Bone marrow (tissue), 2 donors: ENCODE measurements around the gene CABS1.

ENCODE experiments used
- DNase-seq, 2 donors: peaks; one replicate each; lab custom pipeline; 2025; lab: John Stamatoyannopoulos, UW

The CABS1 gene

DNA sequence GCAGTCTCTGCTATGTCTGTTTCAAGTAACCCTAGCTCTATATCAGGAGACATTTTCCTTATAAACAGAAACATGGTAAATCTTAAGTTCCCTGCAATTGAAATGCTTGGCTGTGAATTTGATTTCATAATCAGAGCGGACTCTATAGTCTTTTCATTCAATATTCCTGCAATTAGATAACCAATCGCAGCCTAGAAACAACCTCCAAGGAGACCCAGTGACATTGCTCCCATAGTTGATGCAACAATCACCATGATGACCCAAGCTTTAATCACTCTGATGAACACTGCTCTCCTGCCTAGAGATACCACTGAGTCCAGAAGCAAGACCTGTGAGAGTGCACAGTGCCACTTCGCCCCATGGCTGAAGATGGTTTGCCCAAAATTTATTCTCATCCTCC, at the start of gene CABS1:
CABS1 (plus strand) TSS at position 301 of the 400 bp plus-strand sequence; CDS start at position 360, 59 bp downstream.
- no peak for DNase-seq

DNA sequence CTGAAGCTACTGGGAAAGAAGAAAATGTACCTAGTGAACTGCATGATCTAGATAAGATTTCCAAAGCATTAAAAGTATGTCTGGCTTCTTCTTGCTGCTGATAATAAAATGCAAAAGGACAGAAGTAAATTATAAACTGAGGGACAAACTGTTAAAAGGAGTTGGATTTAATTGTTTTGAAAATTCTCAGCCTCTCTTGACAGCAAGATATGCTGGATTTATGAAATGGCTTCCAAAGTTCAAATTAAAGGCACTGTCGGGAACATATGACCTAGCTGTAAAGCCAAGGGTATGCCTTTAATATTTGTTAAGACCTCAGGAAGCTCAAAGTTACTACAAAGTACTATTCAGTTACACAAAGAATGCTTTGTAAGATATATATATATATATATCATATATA, 46.1 kb upstream of the CABS1 start:
- DNase-seq, result no peak

DNA sequence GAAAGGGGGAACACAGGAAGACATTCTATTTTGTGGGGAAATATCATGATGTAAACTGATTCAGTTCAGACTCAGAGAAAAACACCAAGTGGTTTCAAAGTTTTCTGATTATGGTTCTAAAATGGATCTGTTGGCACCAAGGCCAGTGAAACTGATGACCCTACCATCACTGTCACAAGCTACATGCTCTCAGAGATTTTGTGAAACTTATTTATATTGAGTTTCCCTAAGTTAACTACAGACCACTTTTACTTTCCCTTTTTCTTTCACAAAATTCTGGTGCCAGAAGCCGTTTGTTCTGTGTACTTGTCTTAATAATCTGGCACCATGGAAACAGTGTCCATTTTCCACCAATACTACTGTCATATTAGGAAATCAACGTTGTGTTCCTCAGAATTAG, 43.4 kb upstream of the CABS1 start:
- no peak for DNase-seq

DNA sequence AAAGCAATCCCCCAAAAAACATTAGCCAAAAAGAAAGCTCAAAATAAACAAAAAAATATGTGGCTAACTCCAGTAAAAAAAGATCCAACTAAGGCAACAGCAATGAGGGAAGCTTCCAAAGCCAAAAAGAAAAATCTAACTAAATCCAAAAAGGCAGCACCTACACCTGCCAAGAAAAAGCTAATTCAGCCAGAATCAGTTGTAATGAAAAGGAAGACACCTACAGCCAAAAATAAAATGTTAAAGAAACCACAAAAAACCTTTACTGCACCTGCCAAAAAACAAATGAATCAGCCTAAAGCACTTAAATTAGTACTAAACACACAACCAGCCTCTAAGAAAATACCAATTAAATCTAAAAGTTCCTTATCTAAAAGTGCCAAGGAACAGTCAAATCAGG, 37.2 kb upstream of the CABS1 start:
- no peak for DNase-seq

DNA sequence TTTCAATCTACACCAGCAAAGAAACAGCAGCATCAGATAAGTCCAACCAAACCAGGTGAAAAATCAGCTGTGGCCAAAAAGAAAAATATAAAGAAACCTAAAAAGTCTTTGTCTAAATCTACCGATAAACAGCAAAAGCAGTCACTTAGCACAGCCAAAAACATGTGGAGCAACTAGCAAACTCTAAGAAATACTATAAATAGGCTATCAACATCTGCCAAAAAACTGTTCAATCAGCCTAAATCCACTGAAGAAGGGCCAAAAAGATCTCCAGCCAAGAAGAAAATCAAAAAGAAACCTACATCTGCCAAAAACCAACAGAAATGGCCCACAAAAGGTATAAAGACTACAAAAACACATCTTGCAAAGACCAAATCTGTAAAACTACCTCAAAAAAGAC, 36.7 kb upstream of the CABS1 start:
- DNase-seq, result no peak

DNA sequence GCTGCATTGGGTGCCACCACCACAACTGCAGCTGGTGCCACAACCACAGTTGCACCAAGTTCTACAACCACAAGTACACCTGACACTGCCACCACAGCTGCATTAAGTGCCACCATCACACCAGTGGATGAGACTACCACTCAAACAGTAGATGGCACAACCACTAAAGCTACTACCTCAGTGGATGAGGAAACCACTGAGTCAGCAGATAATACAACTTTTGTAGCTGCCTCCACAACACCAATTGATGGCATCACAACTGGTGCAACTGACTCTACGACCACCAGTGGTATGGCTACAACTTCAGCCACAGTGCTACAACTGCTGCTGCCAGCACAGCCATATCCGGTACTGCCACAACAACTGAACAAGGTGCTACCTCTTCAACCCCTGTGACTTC, 35.1 kb upstream of the CABS1 start:
- no peak for DNase-seq

DNA sequence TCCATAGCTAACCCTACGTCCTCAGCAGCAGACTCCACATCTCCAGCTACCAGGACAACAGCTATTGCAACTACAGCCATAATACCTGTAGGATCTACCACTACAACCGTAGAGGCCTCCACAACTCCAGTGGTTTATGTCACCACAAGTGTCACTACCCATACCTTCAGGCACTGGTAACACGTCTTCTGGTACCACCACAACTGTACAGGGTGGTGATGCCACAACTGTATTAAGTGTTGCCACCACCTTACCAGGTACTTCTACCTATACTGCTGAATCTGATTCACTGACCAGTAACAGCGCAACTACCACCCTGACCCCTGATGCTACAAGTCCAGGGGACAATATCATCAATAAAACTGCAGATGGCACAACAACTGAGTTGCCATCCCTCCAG, 34.6 kb upstream of the CABS1 start:
- DNase-seq, result no peak

DNA sequence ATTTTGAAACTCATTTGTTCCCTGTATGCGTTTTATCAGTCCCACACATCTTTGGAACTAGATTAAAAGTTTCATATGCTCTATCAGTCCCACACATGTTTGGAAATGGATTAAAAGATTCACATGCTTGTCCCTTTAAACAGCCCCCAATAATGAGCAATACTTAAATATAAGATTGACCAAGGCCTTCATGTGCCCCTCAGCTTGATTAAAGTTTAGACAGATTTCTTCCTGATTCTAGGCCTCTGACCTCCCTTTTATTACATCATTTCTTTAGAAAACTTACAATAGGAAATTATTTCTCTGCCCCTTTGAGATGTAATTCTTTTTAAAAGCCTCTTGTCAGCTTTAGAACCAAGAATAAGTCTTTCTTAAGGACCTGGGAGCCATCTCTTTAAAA, 31.7 kb upstream of the CABS1 start:
- DNase-seq, result no peak

DNA sequence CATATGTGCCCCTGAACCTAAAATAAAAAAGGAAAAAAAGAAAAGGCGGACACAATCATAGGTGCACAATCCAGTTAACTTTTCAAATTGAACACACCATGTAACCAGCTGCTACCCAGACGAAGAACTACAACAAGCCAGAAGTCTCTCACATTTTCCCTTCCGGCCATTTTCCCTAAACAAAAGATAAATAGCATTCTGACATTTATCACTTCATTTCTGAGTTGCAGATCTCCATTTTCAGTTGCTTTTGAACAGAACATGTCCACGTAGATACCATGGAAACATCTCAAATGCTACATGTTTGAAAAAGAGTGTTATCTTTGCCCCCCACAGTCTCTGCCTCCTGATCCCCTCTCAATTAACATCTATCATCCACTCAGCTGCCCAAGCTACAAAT, 29.2 kb upstream of the CABS1 start:
- DNase-seq, result no peak

DNA sequence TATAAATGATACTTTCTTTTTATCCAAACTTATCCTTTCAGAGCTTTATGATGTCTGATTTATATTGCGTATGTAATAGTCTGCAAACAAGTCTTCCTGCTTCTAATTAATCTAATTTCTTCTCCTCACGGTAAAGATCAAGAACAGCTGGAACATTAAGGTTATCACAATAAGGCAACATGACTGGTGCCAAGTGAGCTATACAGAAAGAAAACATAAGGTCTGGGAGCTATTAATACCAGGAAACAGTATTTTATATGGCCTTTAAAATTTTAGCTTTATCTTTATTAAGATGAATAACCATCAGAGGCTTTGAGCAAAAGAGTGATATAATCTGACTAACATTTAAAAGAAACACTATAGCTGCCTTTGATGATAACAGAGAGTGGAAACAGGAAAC, 28.7 kb upstream of the CABS1 start:
- no peak for DNase-seq

DNA sequence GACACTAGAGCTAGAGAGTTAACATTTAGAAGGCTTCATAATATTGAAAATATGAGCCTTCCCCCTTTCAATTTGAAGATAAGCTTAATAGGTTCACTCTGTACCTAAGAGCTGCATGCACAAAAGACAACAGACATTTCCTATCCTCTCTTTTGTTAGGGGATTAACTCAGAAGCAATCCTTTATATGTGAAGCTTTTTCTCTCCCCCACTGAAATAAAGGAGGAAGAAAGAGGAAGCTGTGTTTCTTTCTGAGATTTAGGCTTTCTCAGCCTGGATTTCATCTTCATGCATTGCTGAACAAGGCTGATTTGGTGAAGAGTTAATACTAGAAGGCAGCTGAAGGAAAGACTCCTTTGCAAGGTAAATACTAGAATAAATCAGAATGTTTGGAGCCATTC, 21.0 kb upstream of the CABS1 start:
- DNase-seq, result no peak

DNA sequence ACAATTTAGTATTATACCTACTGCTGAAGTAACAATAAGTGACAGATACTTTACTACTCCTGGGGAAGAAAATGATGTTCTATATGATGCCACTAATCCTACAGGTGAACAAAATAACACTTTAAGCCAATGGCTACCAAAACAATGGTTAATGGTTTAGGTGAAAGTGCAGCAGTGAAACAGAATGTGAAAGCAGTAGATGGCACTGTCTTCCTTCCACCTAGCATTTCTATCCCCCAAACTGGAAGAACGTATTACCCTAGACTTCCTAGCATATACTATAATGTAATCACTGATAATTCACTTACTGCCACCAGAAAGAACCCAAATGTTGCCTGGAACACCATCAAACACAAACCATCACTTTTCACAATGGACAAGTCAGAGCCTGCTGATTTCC, 18.9 kb upstream of the CABS1 start:
- no peak for DNase-seq

DNA sequence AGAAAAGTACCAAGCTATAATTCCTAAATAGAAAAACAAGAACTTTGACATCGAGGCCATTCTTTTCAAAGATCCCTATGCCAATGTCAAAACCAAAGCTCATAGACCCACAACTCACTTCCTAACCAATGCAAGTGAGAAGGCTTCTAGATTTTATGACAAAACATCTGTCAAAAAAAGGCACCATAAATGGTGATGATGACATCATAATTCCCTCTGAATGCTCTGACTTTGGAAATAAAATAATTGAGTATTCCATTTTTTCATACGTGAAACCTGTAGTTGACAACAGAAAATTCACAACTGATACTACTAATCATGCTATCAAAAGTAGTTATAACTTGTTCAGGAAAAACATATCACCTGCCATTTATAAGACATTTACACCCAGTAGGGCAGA, 8.7 kb upstream of the CABS1 start:
- DNase-seq, result no peak

DNA sequence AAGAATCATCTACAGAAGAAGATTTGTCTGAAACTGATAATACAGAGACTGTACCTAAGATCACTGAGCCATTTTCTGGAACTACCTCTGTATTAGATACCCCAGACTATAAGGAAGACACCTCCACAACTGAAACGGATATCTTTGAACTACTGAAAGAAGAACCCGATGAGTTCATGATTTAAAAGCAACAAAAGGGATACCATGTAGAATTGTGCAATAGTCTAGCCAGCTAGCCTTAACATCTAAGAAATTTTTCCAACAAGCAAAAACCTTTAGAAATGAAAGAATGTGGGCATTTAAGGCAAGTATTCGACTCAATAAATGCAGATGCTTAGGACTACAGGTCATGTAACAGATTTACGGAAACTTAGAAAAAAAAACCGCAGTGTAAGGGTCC, 1.3 kb downstream of the CABS1 start:
- DNase-seq, result no peak

DNA sequence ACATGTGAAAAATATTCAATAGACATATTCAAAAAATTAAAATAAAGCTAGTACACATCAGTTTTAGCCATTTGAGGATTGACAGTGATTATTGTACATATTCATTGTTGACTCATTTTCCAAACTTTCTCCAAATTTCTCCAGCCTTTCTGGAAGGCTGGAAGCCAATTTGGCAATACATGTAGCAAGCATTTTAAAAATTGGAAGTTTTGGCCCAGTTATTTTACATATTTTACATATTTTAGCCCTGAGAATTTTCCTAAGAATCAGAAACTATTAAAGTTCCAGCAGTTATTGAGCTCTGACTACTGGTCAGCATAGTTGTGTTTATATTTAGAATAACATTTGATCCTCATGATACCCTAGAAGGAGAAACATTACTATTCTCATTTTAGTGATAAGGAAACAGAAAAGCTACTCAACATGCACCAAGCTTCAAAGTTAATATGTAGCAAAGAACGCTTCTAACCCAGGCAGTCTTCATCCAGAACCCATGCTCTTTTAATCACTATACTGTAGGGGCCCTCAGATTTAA, 3.2 kb downstream of the CABS1 start:
- no peak for DNase-seq

DNA sequence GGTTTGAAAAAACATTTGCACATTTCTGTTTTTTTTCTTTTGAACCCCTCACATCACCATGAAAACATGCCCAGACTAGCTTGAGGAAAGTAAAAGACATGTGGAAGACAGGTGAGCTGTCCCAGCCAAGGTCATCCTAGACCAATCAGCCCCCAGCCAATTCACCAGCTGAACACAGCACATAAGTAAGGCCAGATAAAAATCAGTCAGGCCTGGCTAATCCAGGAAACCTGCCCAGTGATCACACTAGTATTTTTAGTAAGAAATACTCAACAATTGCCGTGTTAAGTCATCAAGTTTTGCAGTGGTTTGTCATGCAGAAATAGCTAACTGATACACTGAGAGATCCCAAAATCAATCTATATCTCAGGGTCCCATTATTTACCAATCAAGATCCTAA, 21.4 kb downstream of the CABS1 start:
- DNase-seq, result no peak

DNA sequence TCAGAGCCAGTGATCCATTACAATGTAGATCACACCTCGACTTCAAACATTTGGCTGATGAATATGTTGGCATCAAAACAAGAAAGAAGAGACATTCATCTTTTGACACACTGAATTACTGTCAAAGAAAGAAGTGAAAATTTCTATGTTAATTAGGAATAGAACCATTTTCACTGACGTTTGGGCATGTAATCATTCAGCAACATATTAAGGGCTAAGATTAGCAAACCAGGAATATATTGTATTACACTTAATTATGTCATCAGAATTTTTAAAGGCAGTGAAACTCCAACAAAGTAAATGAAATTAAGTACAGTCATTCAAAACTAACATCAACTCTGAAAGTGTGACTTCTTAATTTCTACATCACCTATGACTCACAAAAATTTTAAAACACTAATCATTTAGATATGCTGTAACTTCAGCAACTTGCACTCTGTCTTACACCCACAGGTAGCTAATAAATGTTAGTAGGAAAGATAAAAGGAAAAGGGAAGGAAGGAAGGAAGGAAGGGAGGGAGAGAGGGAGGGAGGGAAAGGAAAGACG, 24.4 kb downstream of the CABS1 start:
- no peak for DNase-seq

DNA sequence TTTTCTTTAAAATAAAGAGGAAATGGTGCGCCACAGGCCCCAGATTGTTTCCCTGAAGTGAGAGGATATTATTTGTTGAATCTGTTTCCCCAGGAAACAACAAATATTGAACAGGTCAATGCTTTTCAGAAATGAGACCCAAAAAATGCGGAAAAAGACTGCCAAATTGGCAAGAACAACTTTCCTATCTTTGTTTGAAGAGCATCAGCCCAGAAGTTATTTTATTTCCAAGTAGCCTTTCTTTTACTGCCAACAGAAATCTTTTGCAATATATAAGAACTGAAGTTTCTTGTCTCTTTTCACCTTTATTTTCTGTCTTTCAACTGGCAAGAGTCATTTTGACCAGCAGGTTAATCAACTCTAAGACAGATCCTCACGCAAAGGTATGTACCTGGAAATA, 25.7 kb downstream of the CABS1 start, which contains the start of gene SMR3A:
SMR3A (plus strand) TSS at position 301 of the 400 bp plus-strand sequence. CDS start 1,356 bp downstream, outside the sequence.
- DNase-seq, result no peak

DNA sequence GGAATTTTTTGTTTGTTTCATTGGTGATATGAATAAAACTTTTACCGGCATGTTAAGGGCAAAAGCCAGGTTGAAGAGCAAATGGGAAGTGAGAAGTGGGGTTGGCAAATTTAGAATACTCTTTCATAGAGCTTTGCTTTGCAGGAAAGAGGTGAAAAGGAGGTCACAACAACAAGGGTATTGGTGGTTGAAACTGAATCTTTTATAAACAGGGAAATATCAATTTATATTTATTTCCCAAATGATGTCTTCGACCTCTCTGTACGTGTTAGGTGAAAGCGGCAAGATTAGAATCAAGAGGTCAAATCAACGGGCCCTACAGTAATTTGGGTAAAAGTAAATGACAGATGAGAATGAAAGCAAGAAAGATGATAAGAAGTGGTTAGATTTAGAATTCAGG, 29.2 kb downstream of the CABS1 start:
- no peak for DNase-seq

DNA sequence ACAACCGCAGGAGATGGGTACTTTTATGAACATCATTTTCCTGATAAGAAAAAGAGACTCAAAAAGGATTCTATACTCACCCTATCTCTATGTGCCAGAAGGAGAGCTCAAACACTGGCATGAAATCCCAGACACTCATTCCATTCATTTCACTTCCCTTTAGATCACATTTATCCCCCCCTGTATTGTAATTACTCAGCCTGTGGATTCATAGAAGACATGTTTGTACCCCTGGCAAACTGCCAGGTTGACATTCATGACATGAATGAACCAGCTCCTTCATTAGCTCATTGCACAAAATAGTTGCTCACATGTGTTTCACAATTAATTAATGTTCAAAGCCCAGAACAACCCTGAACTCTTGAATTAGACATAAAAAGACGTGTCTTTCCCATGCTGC, 30.7 kb downstream of the CABS1 start:
- DNase-seq, result no peak

DNA sequence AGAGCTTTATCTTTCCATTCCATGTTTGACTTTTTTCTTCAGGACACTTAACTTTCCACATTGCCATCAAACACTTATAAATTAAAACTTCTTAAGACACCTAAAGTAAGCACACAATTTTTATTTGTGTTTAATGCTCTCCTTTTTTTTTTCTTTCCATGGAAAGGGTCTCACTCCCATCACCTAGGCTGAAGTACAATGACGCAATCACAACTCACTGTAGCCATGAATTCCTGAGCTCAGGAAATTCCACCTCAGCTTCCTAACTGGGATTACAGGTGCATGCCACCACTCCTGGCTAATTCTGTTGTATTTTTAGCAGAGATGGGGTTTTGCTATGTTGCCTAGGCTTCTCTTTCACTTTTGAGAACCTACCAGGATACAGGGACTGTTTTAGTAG, 33.0 kb downstream of the CABS1 start:
- no peak for DNase-seq

DNA sequence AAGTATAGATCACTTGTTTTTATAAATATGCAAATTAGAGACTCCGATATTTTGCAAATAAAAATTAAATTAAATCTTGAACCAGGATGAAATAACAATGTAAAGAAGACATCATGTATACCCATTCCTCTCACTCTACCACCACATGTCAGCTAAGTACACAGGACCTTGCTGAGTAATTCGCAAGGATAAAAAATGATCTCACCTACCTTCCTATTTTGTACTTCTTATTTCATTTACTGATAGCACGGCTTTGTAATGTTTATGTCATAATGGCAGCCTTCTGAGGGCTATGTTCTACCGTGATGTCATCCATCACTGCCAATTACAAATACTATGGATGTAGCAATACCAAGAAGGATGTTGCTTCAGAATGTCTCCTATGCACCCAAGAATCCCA, 37.2 kb downstream of the CABS1 start:
- no peak for DNase-seq

DNA sequence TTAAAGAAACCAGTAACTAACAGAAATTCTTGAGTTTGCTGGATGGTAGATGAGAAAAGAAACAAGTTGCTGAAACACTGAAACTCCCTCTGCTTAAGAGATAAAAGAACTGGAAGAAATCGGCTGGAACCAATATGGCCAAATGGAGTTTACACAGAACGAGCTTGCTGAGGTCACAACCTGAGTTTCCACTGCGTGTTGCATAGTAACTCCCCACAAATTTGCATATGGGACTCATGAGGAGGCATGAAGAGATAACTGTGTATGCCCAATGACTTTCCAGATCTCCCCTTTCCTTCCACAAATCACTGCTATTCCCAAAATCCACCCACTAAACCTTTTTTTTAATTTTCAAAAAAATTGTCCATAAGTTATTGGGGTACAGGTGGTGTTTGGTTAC, 38.0 kb downstream of the CABS1 start:
- DNase-seq, result no peak

DNA sequence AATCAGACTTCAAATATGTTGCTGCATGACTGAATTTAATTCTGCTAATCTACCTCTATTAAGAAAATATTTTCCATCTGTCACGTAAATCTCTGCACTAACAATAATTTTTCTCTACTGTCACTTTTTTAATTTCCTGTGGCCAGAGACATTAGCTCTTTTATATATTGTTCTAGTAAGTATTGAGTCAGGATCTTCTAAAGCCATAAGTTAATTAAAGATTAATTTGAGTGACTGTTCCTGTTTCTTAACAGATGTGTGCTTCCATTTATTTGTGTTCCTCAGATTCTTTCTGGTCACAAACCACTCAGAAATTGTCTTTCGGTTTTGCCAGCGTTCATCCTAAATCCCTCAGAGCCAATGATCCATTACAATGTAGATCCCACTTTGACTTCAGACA, 45.8 kb downstream of the CABS1 start:
- no peak for DNase-seq
